Keratinocyte (primary cell): ENCODE data around the gene LTN1. TPM values are rescaled to one million over a fixed set of nuclear protein-coding genes. Genes with fewer than 3 reads are reported as not detected.

ENCODE experiments used
- DNase-seq: peaks from one replicate; pipeline ENCODE4 v3.0.0-alpha.2; 2011; ENCODE audit warnings: low read depth, missing footprints, low spot score
- FAIRE-seq: peaks from 2 replicates; lab custom pipeline; 2011; peaks lifted over from hg19 to GRCh38; lab: Jason Lieb, UNC
- H2AFZ ChIP-seq: 2 replicates; pipeline ENCODE4 v1.6.0; 2012; ENCODE audit warnings: low read length, control low read depth, inconsistent platforms; ENCODE audit not compliant: control insufficient read depth
- H3K27ac ChIP-seq: 2 replicates; pipeline ENCODE4 v1.5.1; 2011; ENCODE audit warnings: low read length; ENCODE audit not compliant: control insufficient read depth, insufficient read depth
- H3K27me3 ChIP-seq: 3 replicates; pipeline ENCODE4 v1.6.0; 2011; ENCODE audit warnings: low read length; ENCODE audit not compliant: control insufficient read depth, insufficient read depth; ENCODE audit errors: extremely low read depth
- H3K36me3 ChIP-seq, 2 experiments: 2 replicates in 1 of 2; 3 replicates in 1 of 2; pipeline ENCODE4 v1.5.1; 2011; ENCODE audit warnings: low read length in 2 of 2, mild to moderate bottlenecking in 1 of 2; ENCODE audit not compliant: control insufficient read depth in 2 of 2, insufficient read depth in 2 of 2; ENCODE audit errors: extremely low read depth in 1 of 2
- H3K4me1 ChIP-seq: 3 replicates; pipeline ENCODE4 v1.5.1; 2011; ENCODE audit warnings: low read length; ENCODE audit not compliant: control insufficient read depth, insufficient read depth; ENCODE audit errors: extremely low read depth
- H3K4me2 ChIP-seq: 3 replicates; pipeline ENCODE4 v1.6.0; 2011; ENCODE audit warnings: low read depth, low read length; ENCODE audit not compliant: control insufficient read depth, insufficient read depth; ENCODE audit errors: extremely low read depth
- H3K4me3 ChIP-seq, 3 experiments: fragments of 200-600 bp in 1 of 3; sonication (generic) in 1 of 3; 2 replicates in 2 of 3; 3 replicates in 1 of 3; pipeline ENCODE4 v1.5.1; 2011 to 2016; ENCODE audit warnings: low read length in 3 of 3, mild to moderate bottlenecking in 3 of 3, control low read depth in 2 of 3, inconsistent platforms in 1 of 3, low read depth in 1 of 3, mixed read lengths in 1 of 3, mixed run types in 1 of 3, moderate library complexity in 1 of 3; ENCODE audit not compliant: control insufficient read depth in 2 of 3, insufficient read depth in 2 of 3; ENCODE audit errors: extremely low read depth in 1 of 3
- H3K79me2 ChIP-seq: 2 replicates; pipeline ENCODE4 v1.6.0; 2012; ENCODE audit warnings: low read length; ENCODE audit not compliant: control insufficient read depth, insufficient read depth
- H3K9ac ChIP-seq: 3 replicates; pipeline ENCODE4 v1.6.0; 2011; ENCODE audit warnings: low read length; ENCODE audit not compliant: control insufficient read depth, insufficient read depth; ENCODE audit errors: extremely low read depth
- H3K9me1 ChIP-seq: 3 replicates; pipeline ENCODE4 v1.6.0; 2011; ENCODE audit warnings: low read length; ENCODE audit not compliant: control insufficient read depth, insufficient read depth; ENCODE audit errors: extremely low read depth
- H3K9me3 ChIP-seq: 2 replicates; pipeline ENCODE4 v1.5.1; 2012; ENCODE audit warnings: low read depth, low read length; ENCODE audit not compliant: control insufficient read depth
- H4K20me1 ChIP-seq: 3 replicates; pipeline ENCODE4 v1.6.0; 2011; ENCODE audit warnings: low read length; ENCODE audit not compliant: control insufficient read depth, insufficient read depth; ENCODE audit errors: extremely low read depth
- CTCF ChIP-seq, 3 experiments: IDR thresholded peaks in 1 of 3; conservative IDR thresholded peaks in 1 of 3; optimal IDR thresholded peaks in 1 of 3; 2 replicates in 2 of 3; 3 replicates in 1 of 3; pipeline versions ENCODE3 to v1.5.1; 2011; ENCODE audit warnings: low read length in 3 of 3, mild to moderate bottlenecking in 3 of 3, moderate library complexity in 2 of 3, control low read depth in 1 of 3, inconsistent platforms in 1 of 3; ENCODE audit not compliant: insufficient read depth in 2 of 3; ENCODE audit errors: extremely low read depth in 1 of 3
- EZH2 ChIP-seq: IDR thresholded peaks from one replicate; pipeline ENCODE4 v1.6.1; 2012; ENCODE audit warnings: inconsistent platforms, mild to moderate bottlenecking, low read length, moderate library complexity
- dilution Hi-C: fragments of 300-500 bp; cut with MboI; formaldehyde crosslinking; loops from one replicate; pipeline ENCODE4 v1.7.0; 2020; ENCODE audit warnings: low sequenced_read_pairs; ENCODE audit not compliant: extremely low pct_ligation_motif_present
- polyA plus RNA-seq, 5 experiments: library from polyadenylated mRNA; depleted of rRNA in 3 of 5; stranded (reverse) in 3 of 5; stranded (forward) in 1 of 5; unstranded in 1 of 5; fragments of >200 nt; gene quantifications; 1 replicate in 1 of 5; 2 replicates in 3 of 5; 3 replicates in 1 of 5; pipeline versions ENCODE4 v1.2.1 to v1.2.3, GENCODE V29; 2011 to 2012; ENCODE audit warnings: missing spikeins in 2 of 5, low read depth in 1 of 5, low replicate concordance in 1 of 5

LTN1 gene
- polyA plus RNA-seq, 1 donor (not counting 4 experiments of a cell fraction or from before 2014, with no cell fraction given) = 15.8 TPM

- no peak overlapping the region for H3K4me3 ChIP-seq
- no peaks in the 10 kb centered on the region for H3K4me1 ChIP-seq
- H3K9me1 ChIP-seq = no peaks in the 10 kb centered on the region
- H3K79me2 ChIP-seq = no peaks in the 10 kb centered on the region
- no peaks in the 10 kb centered on the region for H3K9me3 ChIP-seq
- H3K27ac ChIP-seq = no peak overlapping the region
- H4K20me1 ChIP-seq = no peaks in the 10 kb centered on the region
- FAIRE-seq (no peak), DNase-seq (no peak)
- H3K9ac ChIP-seq = no peak overlapping the region
- H3K36me3 ChIP-seq = peaks cover 2 to 22% of the 10 kb centered on the region in 2 experiments
- H3K4me2 ChIP-seq = no peak overlapping the region
- dilution Hi-C loops = no loop called here
- no peaks in the 10 kb centered on the region for H3K27me3 ChIP-seq
- TF ChIP-seq EZH2 (no peak), CTCF (optimal IDR thresholded peaks at IDR 0.05 in 1 of 3, IDR thresholded peaks at IDR 0.05 in 1 of 3, conservative IDR thresholded peaks at IDR 0.05 in 1 of 3; ENCODE audit: extremely low read depth in 1 of 3, insufficient read depth in 2 of 3, low read length in 3 of 3) (no peak)
- H2AFZ ChIP-seq = no peak overlapping the region
These were observed 48.4 kb downstream of the LTN1 start for GRCh38 chr21:28944296-28944695.

- no peak overlapping the region for H3K4me3 ChIP-seq
- no peaks in the 10 kb centered on the region for H3K9me3 ChIP-seq
- no peaks in the 10 kb centered on the region for H3K4me1 ChIP-seq
- no peaks in the 10 kb centered on the region for H3K9me1 ChIP-seq
- no peak overlapping the region for H3K27ac ChIP-seq
- DNase-seq = no peak
- H3K9ac ChIP-seq = no peak overlapping the region
- no peak overlapping the region for H3K4me2 ChIP-seq
- H3K36me3 ChIP-seq = peaks cover 2 to 22% of the 10 kb centered on the region in 2 experiments
- dilution Hi-C loops = no loop called here
- no peaks in the 10 kb centered on the region for H4K20me1 ChIP-seq
- no peaks in the 10 kb centered on the region for H3K79me2 ChIP-seq
- no peak overlapping the region for H2AFZ ChIP-seq
- TF ChIP-seq EZH2 (no peak), CTCF (optimal IDR thresholded peaks at IDR 0.05 in 1 of 3, IDR thresholded peaks at IDR 0.05 in 1 of 3, conservative IDR thresholded peaks at IDR 0.05 in 1 of 3; ENCODE audit: extremely low read depth in 1 of 3, insufficient read depth in 2 of 3, low read length in 3 of 3) (no peak)
- H3K27me3 ChIP-seq = no peaks in the 10 kb centered on the region
- FAIRE-seq = no peak
These were observed 49.0 kb downstream of the LTN1 start for GRCh38 chr21:28943631-28944030.
